Measurements from ENCODE around the gene SH3GL1.

SH3GL1 gene

DNA sequence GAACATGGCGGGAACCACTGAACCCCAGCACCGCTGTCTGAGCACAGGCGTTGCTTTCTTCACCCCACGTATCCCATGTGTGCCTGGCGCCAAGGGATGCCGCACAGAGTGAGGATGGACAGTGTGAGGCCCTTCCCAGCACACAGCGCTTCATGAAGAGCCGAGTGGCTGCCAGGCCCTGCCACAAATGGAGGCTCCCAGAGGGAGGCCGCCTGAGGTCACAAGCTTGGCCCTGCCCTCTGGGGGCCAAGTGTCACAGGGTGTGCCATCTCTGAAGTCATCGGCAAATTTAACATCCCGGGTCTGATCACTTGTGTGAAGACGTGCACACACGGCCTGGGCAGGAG is 32.6 kb downstream of the SH3GL1 start:
- Histone ChIP-seq H3K9me3 (replicated peaks; ENCODE audit: insufficient read depth, low read length) (no peaks in the 10 kb centered on the region), H3K4me3 (ENCODE audit: low read length) (no peak overlapping the region), H4K20me1 (ENCODE audit: insufficient read depth, low read length) (no peaks in the 10 kb centered on the region; the same call in 1 of the 2 replicates), H3K27me3 (replicated peaks; ENCODE audit: insufficient read depth, low read length) (no peaks in the 10 kb centered on the region), H3K4me1 (ENCODE audit: low read length) (peaks cover 29% of the 10 kb centered on the region), H3K9me2 (replicated peaks; ENCODE audit: insufficient read depth, low read length) (no peaks in the 10 kb centered on the region), H3K27ac (ENCODE audit: low read length) (no peak overlapping the region), H2AFZ (ENCODE audit: low read length) (no peak overlapping the region), H3K79me2 (ENCODE audit: low read length) (peaks cover 43% of the 10 kb centered on the region), H3K9ac (ENCODE audit: low read length) (no peak overlapping the region), H3K4me2 (ENCODE audit: low read depth, low read length) (no peak overlapping the region), H3K36me3 (replicated peaks; ENCODE audit: insufficient read depth, low read length) (0 out of 2 replicates have a peak, but pooled peaks cover 4% of the 10 kb centered on the region), H3F3A (ENCODE audit: insufficient read depth, low read length) (peaks cover 22% of the 10 kb centered on the region)
- no peak for TF ChIP-seq EZH2phosphoT487 (IDR thresholded peaks at IDR 0.05; ENCODE audit: low read length)
- no peak for TF ChIP-seq EZH2 (optimal IDR thresholded peaks at IDR 0.05; ENCODE audit: low read depth, low read length)
- TF ChIP-seq, protein P1, sequence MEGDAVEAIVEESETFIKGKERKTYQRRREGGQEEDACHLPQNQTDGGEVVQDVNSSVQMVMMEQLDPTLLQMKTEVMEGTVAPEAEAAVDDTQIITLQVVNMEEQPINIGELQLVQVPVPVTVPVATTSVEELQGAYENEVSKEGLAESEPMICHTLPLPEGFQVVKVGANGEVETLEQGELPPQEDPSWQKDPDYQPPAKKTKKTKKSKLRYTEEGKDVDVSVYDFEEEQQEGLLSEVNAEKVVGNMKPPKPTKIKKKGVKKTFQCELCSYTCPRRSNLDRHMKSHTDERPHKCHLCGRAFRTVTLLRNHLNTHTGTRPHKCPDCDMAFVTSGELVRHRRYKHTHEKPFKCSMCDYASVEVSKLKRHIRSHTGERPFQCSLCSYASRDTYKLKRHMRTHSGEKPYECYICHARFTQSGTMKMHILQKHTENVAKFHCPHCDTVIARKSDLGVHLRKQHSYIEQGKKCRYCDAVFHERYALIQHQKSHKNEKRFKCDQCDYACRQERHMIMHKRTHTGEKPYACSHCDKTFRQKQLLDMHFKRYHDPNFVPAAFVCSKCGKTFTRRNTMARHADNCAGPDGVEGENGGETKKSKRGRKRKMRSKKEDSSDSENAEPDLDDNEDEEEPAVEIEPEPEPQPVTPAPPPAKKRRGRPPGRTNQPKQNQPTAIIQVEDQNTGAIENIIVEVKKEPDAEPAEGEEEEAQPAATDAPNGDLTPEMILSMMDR (IDR thresholded peaks at IDR 0.05; ENCODE audit: low read length) = no peak
- no peak for DNase-seq

GRCh38 chr19:4367336-4367723 is 33.0 kb downstream of the SH3GL1 start:
- Histone ChIP-seq H3F3A (ENCODE audit: insufficient read depth, low read length) (peaks cover 22% of the 10 kb centered on the region), H3K4me2 (ENCODE audit: low read depth, low read length) (no peak overlapping the region), H3K27me3 (replicated peaks; ENCODE audit: insufficient read depth, low read length) (no peaks in the 10 kb centered on the region), H4K20me1 (ENCODE audit: insufficient read depth, low read length) (no peaks in the 10 kb centered on the region; the same call in 1 of the 2 replicates), H3K27ac (ENCODE audit: low read length) (no peak overlapping the region), H2AFZ (ENCODE audit: low read length) (no peak overlapping the region), H3K9me2 (replicated peaks; ENCODE audit: insufficient read depth, low read length) (no peaks in the 10 kb centered on the region), H3K36me3 (replicated peaks; ENCODE audit: insufficient read depth, low read length) (0 out of 2 replicates have a peak, but pooled peaks cover 4% of the 10 kb centered on the region), H3K9ac (ENCODE audit: low read length) (no peak overlapping the region), H3K79me2 (ENCODE audit: low read length) (peaks cover 39% of the 10 kb centered on the region), H3K4me1 (ENCODE audit: low read length) (peaks cover 29% of the 10 kb centered on the region), H3K4me3 (ENCODE audit: low read length) (no peak overlapping the region), H3K9me3 (replicated peaks; ENCODE audit: insufficient read depth, low read length) (no peaks in the 10 kb centered on the region)
- TF ChIP-seq, protein P1 (IDR thresholded peaks at IDR 0.05; ENCODE audit: low read length) = no peak
- no peak for TF ChIP-seq EZH2 (optimal IDR thresholded peaks at IDR 0.05; ENCODE audit: low read depth, low read length)
- TF ChIP-seq EZH2phosphoT487 (IDR thresholded peaks at IDR 0.05; ENCODE audit: low read length) = no peak
- no peak for DNase-seq

GRCh38 chr19:4366666-4367335 is 33.5 kb downstream of the SH3GL1 start:
- Histone ChIP-seq H3K27ac (ENCODE audit: low read length) (no peak overlapping the region), H4K20me1 (ENCODE audit: insufficient read depth, low read length) (no peaks in the 10 kb centered on the region; the same call in 1 of the 2 replicates), H3K9me2 (replicated peaks; ENCODE audit: insufficient read depth, low read length) (no peaks in the 10 kb centered on the region), H3K9ac (ENCODE audit: low read length) (no peak overlapping the region), H3F3A (ENCODE audit: insufficient read depth, low read length) (peaks cover 22% of the 10 kb centered on the region), H3K4me2 (ENCODE audit: low read depth, low read length) (no peak overlapping the region), H3K27me3 (replicated peaks; ENCODE audit: insufficient read depth, low read length) (no peaks in the 10 kb centered on the region), H2AFZ (ENCODE audit: low read length) (no peak overlapping the region), H3K4me3 (ENCODE audit: low read length) (no peak overlapping the region), H3K4me1 (ENCODE audit: low read length) (peaks cover 29% of the 10 kb centered on the region), H3K36me3 (replicated peaks; ENCODE audit: insufficient read depth, low read length) (0 out of 2 replicates have a peak, but pooled peaks cover 4% of the 10 kb centered on the region), H3K9me3 (replicated peaks; ENCODE audit: insufficient read depth, low read length) (no peaks in the 10 kb centered on the region), H3K79me2 (ENCODE audit: low read length) (peaks cover 33% of the 10 kb centered on the region)
- TF ChIP-seq EZH2 (optimal IDR thresholded peaks at IDR 0.05; ENCODE audit: low read depth, low read length) (no peak), EZH2phosphoT487 (IDR thresholded peaks at IDR 0.05; ENCODE audit: low read length) (no peak)
- TF ChIP-seq, protein P1 (IDR thresholded peaks at IDR 0.05; ENCODE audit: low read length) = no peak
- no peak for DNase-seq
